ENCODE data around the gene CENPO. TPM values are rescaled to one million over a fixed set of nuclear protein-coding genes. Genes with fewer than 3 reads are reported as not detected.

Gene CENPO
- total and polyA plus RNA-seq, 12 donors: 1.2 to 4.6 (median 2.2) TPM

DNA sequence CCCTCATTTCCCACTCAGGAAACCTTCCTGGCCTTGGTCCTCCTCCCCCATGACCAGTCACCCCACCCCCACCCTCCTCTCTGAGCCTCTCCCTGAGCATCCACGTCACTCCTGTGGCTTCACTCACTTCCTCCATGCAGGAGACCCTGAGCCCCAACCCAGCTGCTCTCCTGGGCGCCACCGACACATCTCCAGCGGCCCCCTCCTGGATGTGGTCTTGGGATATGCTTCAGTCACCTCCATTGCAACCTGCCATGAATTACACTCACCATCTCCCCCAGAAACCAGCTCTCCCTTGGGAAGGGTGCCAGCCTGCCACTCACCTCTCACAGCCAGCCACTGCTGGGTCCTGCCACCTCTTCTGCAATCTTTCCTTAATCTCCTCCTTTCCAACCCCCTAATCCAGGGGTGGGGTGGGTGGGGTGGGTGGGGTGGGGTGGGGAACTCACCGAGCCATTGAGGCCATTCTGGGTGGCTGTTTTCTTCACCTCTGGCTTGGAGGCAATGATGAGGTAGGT is 44.8 kb downstream of the CENPO start:
- WGBS, 2 donors: 86 to 92% methylated on average over 5 of the region's 5 CpGs
- no peak for ATAC-seq
- intact Hi-C loops (cut with DNase I): no loop called here
- no peak overlapping the region for H3K4me3 ChIP-seq
- no peak overlapping the region for H3K27ac ChIP-seq
- DNase-seq: no peak
- no peaks in the 10 kb centered on the region for H3K27me3 ChIP-seq
- no peaks in the 10 kb centered on the region for H3K9me3 ChIP-seq
- H3K36me3 ChIP-seq: peaks cover 0 to 86% (median 0%) of the 10 kb centered on the region in 9 donors
- TF ChIP-seq, protein P1, sequence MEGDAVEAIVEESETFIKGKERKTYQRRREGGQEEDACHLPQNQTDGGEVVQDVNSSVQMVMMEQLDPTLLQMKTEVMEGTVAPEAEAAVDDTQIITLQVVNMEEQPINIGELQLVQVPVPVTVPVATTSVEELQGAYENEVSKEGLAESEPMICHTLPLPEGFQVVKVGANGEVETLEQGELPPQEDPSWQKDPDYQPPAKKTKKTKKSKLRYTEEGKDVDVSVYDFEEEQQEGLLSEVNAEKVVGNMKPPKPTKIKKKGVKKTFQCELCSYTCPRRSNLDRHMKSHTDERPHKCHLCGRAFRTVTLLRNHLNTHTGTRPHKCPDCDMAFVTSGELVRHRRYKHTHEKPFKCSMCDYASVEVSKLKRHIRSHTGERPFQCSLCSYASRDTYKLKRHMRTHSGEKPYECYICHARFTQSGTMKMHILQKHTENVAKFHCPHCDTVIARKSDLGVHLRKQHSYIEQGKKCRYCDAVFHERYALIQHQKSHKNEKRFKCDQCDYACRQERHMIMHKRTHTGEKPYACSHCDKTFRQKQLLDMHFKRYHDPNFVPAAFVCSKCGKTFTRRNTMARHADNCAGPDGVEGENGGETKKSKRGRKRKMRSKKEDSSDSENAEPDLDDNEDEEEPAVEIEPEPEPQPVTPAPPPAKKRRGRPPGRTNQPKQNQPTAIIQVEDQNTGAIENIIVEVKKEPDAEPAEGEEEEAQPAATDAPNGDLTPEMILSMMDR (IDR thresholded peaks at IDR 0.05): no peak
- H3K4me1 ChIP-seq: no peaks in the 10 kb centered on the region

DNA sequence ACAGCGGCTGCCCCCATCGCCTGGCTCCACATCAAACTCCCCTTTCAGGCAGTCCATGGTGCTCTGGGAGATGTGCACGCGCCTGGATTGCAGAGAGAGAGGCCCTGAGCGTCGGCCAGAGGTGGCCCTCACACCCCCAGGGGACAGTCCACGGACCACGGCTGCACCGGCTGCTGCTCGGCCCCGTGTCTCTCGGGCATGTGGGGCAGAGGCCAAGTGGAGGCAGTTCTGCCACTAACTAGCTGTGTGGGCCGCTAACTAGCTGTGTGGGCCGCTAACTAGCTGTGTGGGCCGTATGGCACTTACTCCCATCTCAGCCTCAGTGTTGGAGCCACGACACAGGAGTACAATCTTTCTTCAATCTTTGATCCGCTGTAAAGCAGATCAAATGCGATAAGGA is 45.3 kb downstream of the CENPO start:
- no peaks in the 10 kb centered on the region for H3K4me1 ChIP-seq
- 93 to 94% methylated on average over 18 of the region's 18 CpGs for whole genome bisulfite sequencing, 2 donors
- no peaks in the 10 kb centered on the region for H3K9me3 ChIP-seq
- H3K36me3 ChIP-seq: peaks cover 0 to 81% (median 0%) of the 10 kb centered on the region in 9 donors
- TF ChIP-seq, protein P1 (IDR thresholded peaks at IDR 0.05): no peak
- H3K27me3 ChIP-seq: no peaks in the 10 kb centered on the region
- H3K4me3 ChIP-seq: no peak overlapping the region
- no peak overlapping the region for H3K27ac ChIP-seq
- intact Hi-C loops (cut with DNase I): no loop called here
- no peak for DNase-seq
- ATAC-seq: no peak

DNA sequence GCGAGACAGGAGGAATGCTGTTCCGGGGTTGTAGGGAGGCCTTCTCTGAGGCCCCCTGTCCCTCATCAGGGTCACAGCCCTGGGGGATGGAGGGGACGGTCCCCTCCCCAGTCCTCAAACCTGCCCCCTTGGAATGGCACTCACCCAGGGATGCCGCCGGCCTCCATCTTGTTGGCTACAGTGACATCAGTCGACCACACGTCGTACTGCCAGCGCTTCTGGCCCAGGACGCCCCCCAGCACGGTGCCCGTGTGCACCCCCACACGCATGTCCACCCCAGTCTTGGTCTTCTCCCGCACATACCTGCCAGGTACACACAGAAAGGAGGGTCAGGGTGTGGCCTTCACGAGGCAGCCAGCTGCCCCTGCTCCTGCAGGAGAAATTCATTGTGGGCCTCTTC is 46.5 kb downstream of the CENPO start:
- Histone ChIP-seq H3K27me3 (no peaks in the 10 kb centered on the region), H3K9me3 (no peaks in the 10 kb centered on the region), H3K27ac (no peak overlapping the region), H3K36me3 (peaks cover 0 to 69% (median 0%) of the 10 kb centered on the region in 9 donors), H3K4me3 (no peak overlapping the region), H3K4me1 (no peaks in the 10 kb centered on the region)
- no peak for DNase-seq
- ATAC-seq: no peak
- intact Hi-C loops (cut with DNase I): no loop called here
- WGBS, 2 donors: 95 to 97% methylated on average over 14 to 15 of the region's 15 CpGs
- TF ChIP-seq, protein P1 (IDR thresholded peaks at IDR 0.05): no peak

DNA sequence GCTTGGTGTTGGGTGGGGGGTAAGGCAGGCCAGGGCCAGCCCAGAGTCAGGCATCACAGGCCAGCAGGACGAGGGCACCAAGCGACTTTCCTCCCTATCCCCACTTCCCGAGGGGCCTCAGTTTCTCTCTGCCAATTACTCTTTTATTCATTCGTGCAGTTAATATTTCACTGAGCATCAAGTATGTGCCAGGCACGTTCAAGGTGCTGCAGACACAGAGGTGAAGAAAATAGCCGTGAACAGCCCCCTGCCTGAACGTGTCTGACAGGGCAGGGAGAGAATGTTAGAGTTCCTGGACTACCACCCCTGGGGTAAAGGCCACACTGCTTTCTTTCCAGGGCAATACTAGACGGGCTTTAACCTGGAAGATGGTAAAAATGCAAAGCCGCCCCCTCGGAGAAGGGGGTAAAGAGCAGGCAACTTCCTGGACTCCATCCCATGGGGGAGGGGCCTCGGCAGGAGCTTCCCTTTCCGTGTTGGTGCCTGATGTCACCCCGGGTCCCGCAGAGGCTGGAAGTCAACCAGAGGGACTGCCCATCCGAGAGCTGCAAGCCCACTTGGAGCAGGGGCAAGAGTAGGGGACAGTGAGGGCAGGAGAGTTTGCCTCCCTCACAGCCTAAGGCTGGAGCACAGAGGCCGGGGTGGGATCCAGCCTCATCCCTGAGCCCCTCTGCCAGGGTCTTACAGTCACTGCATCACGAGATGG is 47.1 kb downstream of the CENPO start:
- Histone ChIP-seq H3K9me3 (no peaks in the 10 kb centered on the region), H3K27ac (no peak overlapping the region), H3K4me3 (no peak overlapping the region), H3K4me1 (no peaks in the 10 kb centered on the region), H3K27me3 (no peaks in the 10 kb centered on the region), H3K36me3 (peaks cover 0 to 64% (median 0%) of the 10 kb centered on the region in 9 donors)
- no peak for ATAC-seq
- 73 to 79% methylated on average over 17 of the region's 17 CpGs for WGBS, 2 donors
- DNase-seq: no peak
- TF ChIP-seq, protein P1 (IDR thresholded peaks at IDR 0.05): no peak
- intact Hi-C loops (cut with DNase I): no loop called here

Measured in heart right ventricle (tissue), 16 donors.